Neutrophil (primary cell): ENCODE data around the gene NAT16.

Source experiments
- H3K27ac ChIP-seq: fragments of 200-600 bp; sonication (generic); 2 replicates; pipeline ENCODE4 v1.5.1; 2016; ENCODE audit warnings: mild to moderate bottlenecking, moderate library complexity
- H3K27me3 ChIP-seq: fragments of 200-600 bp; sonication (generic); 2 replicates; pipeline ENCODE4 v1.6.0; 2016; ENCODE audit warnings: mild to moderate bottlenecking
- H3K36me3 ChIP-seq: fragments of 200-600 bp; sonication (generic); 2 replicates; pipeline ENCODE4 v1.5.1; 2017
- H3K4me1 ChIP-seq, 2 experiments: fragments of 200-600 bp in 1 of 2; sonication (generic) in 1 of 2; 1 replicate in 1 of 2; 2 replicates in 1 of 2; pipeline versions ENCODE4 v1.5.1 to v1.6.1; 2013 to 2016; ENCODE audit warnings: low read depth in 1 of 2, low read length in 1 of 2, mild to moderate bottlenecking in 1 of 2, moderate library complexity in 1 of 2; ENCODE audit not compliant: control insufficient read depth in 1 of 2, insufficient read depth in 1 of 2
- H3K4me3 ChIP-seq, 2 experiments: fragments of 200-600 bp in 1 of 2; sonication (generic) in 1 of 2; 1 replicate in 1 of 2; 2 replicates in 1 of 2; pipeline ENCODE4 v1.5.1; 2013 to 2016; ENCODE audit warnings: low read depth in 1 of 2, low read length in 1 of 2, mild to moderate bottlenecking in 1 of 2, moderate library complexity in 1 of 2
- H3K9me3 ChIP-seq: fragments of 200-600 bp; sonication (generic); 2 replicates; pipeline ENCODE4 v1.5.1; 2016
- CTCF ChIP-seq: fragments of 200-600 bp; sonication (generic); IDR thresholded peaks from 2 replicates; pipeline ENCODE4 v1.5.1; 2016; ENCODE audit warnings: antibody characterized with exemption

The NAT16 gene

GRCh38 chr7:101162551-101163278 lies 17.4 kb downstream of the NAT16 start:
- H3K27me3 ChIP-seq, result peaks cover 79% of the 10 kb centered on the region
- TF ChIP-seq CTCF, result no peak
- H3K4me1 ChIP-seq, result peaks cover 5 to 26% of the 10 kb centered on the region in 2 experiments
- H3K9me3 ChIP-seq, result no peaks in the 10 kb centered on the region
- H3K27ac ChIP-seq, result no peak overlapping the region
- peak overlapping the region in 1 of 2 experiments; percentile 24 for H3K4me3 ChIP-seq
- H3K36me3 ChIP-seq, result no peaks in the 10 kb centered on the region

GRCh38 chr7:101161692-101162471 lies 18.2 kb downstream of the NAT16 start:
- peaks cover 70% of the 10 kb centered on the region for H3K27me3 ChIP-seq
- no peaks in the 10 kb centered on the region for H3K9me3 ChIP-seq
- peaks cover 5 to 26% of the 10 kb centered on the region in 2 experiments for H3K4me1 ChIP-seq
- no peak for TF ChIP-seq CTCF
- H3K4me3 ChIP-seq, result no peak overlapping the region
- no peak overlapping the region for H3K27ac ChIP-seq
- H3K36me3 ChIP-seq, result no peaks in the 10 kb centered on the region

- H3K27me3 ChIP-seq, result peaks cover 61% of the 10 kb centered on the region
- no peak overlapping the region for H3K27ac ChIP-seq
- H3K36me3 ChIP-seq, result no peaks in the 10 kb centered on the region
- peaks cover 4 to 23% of the 10 kb centered on the region in 2 experiments for H3K4me1 ChIP-seq
- TF ChIP-seq CTCF, result no peak
- no peaks in the 10 kb centered on the region for H3K9me3 ChIP-seq
- no peak overlapping the region for H3K4me3 ChIP-seq
Observed at GRCh38 chr7:101160910-101161309, 19.2 kb downstream of the NAT16 start.

- H3K27ac ChIP-seq, result no peak overlapping the region
Observed at GRCh38 chr7:101159696-101160674, 20.1 kb downstream of the NAT16 start.

More at GRCh38 chr7:101159696-101160674, 20.1 kb downstream of the NAT16 start:
- peaks cover 0 to 17% of the 10 kb centered on the region in 2 experiments for H3K4me1 ChIP-seq
- H3K9me3 ChIP-seq, result no peaks in the 10 kb centered on the region
- TF ChIP-seq CTCF, result no peak
- H3K4me3 ChIP-seq, result no peak overlapping the region
- H3K36me3 ChIP-seq, result no peaks in the 10 kb centered on the region
- H3K27me3 ChIP-seq, result peaks cover 60% of the 10 kb centered on the region
